Raji (cell line): ENCODE measurements around the gene C13orf46.

Experiments
- POLR2A ChIP-seq: IDR thresholded peaks from 2 replicates; pipeline ENCODE4 v1.6.1; 2011; ENCODE audit warnings: low read depth, low read length, control low read depth; ENCODE audit not compliant: insufficient read depth

Gene C13orf46

DNA sequence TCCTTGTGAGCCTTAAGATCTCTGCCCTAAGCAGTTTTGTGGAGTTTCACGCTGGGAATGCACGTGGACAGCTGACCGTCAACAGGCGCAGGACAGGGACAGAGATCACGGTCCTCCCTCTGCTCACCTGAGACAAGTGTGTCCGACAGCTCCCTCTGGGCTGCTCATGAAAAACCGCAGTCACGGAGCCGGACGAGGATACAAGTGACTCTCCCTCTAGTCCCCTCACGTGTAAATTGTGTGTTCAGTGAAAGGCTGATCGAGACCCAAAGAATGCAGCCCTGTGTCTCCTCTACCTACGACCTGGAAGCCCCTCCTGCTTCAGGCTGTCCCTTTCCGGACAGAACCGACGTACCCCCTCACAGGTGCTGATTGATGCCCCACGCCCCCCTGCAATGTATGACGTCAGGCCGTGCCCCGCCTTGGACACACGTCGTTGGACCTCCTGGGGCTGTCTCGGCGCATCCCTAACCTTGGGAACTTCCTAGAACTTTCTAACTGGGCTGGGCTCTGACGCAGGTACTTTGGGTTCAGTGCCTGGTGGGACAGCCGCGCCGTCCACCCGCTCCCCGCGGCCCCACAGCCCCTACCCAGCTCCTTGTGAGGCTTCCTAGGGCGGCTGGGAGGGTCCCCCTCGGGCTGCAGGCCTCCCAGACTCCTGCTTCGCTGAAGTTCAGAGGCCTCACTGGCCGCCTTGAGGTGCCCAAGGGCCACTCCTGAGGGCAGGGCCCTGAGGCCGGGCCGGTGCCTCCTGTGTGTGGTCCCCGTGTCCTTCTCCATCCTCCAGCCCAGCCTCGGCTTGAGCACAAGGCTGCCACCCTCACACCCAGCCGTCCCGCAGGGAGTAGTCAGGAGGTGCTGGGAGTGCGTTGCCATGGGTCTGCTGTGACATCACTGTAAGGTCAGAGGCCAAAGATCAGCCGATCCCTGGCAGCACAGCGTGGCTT, at the start of gene C13orf46:
C13orf46 (minus strand) TSS at position 859 of the 947 bp plus-strand sequence; CDS start at position 780, 79 bp downstream.
- no peak for TF ChIP-seq POLR2A

DNA sequence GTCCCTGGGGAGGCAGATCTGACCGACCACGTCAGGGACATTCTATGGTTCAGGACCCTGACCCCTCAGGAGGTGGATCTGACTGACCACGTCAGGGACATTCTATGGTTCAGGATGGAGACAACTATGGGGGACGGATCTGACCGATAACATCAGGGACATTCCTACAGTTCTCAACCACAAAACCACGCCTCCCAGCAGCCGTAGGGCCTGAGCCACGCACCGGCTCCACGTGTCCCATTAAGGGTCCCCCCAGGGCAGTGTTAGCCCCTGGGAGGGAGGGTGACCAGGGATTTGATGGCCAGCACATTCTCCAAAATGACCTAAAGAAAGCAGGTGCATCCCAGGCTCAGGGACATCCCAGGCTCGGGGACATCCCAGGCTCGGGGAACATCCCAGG, 49.0 kb upstream of the C13orf46 start:
- no peak for TF ChIP-seq POLR2A

DNA sequence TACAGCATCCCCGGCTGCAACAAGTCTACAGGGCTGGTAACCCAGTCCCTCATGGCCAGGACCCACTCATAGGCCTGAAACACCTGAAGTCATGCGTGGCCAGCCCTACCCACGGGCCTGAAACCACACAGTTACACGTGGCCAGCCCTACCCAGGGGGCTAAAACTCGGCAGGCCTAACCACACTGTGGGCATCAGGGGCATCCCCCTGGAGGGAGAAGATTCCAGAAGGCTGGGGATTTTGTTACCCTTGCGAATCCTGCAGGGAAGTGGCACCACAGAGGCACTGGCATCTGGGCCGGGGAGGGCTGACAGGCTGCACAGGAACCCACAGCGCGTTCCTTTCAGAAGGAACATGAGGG, 48.4 kb upstream of the C13orf46 start:
- TF ChIP-seq POLR2A, result no peak

DNA sequence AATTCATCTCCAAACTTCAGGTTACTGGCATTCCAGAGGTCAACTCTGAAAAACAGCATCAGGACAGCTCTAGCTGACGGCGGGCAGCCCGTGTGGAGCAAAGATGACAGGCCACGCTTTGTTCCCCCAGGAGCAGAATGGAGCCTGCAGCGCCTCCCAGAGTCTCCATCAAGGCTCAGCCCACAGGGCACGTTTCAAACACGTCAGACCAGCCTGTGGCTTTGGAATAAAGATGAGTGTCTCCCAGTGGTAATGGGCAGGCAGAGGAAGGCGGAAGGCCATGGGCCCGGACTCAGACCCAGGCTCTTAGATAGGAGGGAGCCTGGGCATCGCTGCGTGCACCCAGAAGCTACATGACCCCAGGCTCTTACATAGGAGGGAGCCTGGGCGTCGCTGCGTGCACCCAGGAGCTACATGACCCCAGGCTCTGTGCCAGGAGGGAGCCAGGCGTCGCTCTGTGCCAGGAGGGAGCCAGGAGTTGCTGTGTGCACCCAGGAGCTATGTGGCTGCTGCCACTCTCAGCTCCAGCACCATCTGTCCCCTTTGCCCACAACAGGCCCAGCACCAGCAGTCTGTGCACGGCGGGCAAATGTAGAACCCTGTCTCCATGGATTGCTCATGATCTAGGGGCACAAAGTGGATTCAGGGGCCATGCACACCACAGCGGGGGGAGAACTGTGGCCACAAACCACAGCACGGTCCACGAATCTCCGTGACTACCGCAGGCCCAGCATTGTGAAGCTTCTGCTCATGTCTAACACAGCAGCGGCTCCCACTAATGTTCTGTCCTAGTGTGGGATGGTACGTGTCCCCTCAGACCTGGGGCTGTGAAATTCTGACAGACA, 47.8 kb upstream of the C13orf46 start:
- no peak for TF ChIP-seq POLR2A

DNA sequence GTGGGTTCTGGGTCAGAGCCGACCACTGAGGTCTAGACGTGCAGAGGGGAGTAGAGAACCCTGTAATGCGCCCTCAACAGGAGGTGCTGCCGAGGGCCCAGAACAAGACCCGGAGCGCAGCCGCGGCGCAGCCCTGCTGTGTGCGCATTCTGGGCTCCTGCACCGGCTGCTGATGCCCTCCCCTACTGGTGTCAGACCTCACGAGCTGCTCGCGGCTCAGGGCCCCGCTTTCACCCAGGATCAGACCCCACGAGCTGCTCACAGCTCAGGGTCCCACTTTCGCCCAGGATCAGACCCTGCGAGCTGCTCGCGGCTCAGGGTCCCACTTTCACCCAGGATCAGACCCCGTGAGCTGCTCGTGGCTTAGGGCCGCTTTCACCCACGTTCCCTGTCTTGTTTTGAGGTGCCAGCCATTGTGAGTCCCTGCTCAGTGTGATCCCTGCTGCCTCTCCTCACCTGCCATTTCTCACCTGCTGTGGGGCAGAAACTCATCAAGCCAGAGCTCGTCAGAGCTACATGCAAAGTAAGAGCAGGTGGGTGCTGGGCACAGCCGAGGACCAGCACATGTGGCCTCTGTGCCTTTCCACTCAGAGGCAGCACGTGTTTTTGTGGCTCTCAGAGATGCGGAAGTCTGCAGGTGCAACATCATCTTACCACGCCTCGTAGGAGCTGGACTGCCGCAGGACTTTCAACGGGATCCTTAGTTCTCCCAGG, 47.0 kb upstream of the C13orf46 start:
- TF ChIP-seq POLR2A, result no peak

DNA sequence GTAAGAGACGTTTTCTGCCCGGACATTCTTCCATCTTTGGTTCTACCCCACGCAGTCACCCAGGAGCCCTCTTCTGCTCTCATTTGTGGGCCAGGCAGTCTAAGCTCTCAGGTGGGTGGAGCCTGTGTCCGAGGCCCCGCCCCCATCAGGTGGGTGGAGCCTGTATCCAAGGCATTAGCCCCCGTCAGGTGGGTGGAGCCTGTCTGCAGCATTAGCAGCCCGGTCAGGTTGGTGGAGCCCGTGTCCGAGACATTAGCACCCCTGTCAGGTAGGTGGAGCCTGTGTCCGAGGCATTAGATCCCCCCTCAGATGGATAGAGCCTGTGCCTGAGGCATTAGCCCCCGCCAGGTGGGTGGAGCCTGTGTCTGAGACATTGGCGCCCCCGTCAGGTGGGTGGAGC, 45.5 kb upstream of the C13orf46 start:
- no peak for TF ChIP-seq POLR2A

DNA sequence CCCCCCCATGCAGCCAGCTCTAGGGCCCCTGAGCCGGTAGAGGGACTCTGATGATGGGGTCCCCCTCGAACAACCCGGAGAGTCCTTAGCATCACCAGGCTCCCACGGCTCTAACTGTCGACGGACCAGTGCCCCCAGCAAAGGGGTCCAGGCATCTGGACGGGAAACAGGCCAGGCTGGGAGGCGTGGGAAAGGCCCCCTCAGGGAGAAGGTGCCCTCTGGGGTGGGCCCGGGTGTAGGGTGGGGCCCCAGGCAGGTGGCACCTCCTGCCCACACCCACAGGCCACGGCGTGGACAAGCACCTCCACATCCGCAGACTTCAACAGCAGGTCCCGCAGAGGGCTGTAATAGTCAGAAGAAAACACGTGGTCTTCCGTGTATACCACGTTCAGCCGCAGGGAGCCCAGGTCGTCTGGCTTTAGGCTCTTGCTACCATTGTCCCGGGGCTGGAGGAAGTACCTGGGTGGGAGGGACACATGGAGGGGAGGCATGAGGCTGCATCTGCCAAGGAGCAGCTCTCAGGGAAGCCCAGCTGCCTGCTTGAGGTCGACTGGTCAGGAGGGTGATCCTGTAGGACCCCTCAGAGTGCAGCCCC, 44.7 kb upstream of the C13orf46 start:
- TF ChIP-seq POLR2A, result no peak

DNA sequence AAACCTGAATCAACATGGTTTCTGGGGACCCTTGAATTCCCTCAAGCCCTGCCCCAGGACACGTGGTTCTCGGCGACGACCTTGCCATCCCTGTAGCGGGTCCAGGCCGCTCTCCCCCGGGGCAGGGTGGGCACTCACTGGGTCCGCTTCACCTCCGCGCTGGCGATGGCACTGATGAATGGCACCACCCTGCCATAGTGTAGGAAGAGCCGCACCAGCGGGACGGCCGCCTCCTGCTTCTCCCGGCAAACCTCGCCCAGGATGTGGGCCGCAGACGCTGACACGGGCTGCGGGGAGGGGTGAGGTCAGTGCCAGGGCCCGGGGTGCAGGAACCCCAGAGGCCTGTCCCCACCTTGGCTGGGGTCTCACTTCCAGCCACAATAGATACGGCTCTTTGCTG, 44.1 kb upstream of the C13orf46 start:
- TF ChIP-seq POLR2A, result no peak

DNA sequence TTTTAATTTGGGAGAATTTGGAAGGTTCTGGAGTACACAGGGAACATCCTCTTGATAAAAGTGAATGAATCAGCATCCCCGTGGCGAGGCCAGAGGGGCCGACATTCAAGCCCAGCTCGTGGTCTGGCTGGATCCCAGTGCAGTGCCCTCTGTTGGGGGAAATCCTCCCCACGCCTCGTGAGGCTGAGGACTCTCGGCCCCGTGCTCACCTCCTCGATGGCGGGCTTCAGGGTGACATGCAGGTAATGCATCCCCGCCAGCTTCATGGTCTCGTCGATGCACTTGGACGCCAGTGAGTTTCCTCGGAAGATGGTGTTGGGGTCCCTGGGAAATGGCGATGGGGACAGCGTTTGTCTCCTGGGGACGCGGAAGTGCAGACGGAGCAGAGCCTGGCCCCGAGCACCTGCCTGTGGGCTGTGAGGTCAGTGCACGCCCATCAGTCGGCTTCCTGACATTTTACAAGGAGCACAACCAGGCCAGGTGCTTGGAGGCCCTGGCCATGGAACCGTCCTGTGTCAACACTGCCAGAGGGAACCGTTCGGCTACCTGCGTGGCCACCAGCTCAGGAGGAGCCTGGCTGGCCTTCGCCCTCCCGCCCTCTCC, 43.3 kb upstream of the C13orf46 start:
- no peak for TF ChIP-seq POLR2A

DNA sequence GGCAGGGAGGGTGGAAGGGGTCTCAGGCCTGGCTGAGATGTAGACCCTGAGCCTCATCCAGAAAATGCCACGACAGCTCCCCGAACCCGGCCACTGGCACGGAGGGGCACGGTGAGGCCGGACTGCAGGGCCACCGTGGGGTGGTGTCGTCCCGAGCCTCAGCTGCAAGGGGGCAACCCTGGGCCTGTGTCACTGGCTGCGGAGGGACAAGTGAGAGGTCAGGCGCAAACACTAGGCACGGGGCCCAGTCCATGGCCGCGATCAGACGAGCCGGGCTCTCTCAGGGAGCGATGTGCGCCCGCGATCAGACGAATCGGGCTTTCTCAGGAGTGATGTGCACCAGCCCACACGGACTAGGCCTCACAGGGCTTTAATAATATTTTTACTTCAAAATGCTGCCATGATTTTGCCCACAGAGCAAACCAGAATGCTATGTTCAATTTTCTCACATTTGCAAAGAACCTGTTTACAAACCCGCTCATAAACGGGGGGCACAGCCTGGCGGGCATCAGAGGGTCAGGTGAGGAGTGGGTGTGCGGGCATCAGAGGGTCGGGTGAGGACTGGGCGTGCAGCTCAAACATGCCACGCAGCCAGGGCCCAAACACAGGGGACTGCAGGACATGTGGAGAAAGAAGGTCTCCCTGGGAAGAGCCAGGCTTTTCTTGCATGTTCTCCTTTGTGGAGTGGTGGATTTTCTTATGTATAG, 42.6 kb upstream of the C13orf46 start:
- no peak for TF ChIP-seq POLR2A

DNA sequence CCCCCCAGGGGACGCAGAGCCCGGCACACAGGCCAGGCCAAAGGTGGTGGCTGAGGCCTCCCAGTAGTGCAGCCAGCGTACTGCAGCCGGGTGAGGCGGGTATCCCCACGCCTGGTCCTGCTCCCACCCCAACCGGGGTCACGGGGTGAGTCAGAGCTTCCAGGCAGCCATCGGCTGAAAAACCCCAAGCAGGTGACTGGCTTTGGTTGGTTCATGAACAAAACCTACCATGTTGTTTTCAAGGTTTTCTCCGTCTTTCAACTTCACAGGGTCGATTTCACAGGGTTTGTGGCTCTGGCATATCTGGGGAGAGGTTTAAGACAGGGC, 42.1 kb upstream of the C13orf46 start:
- TF ChIP-seq POLR2A, result no peak

DNA sequence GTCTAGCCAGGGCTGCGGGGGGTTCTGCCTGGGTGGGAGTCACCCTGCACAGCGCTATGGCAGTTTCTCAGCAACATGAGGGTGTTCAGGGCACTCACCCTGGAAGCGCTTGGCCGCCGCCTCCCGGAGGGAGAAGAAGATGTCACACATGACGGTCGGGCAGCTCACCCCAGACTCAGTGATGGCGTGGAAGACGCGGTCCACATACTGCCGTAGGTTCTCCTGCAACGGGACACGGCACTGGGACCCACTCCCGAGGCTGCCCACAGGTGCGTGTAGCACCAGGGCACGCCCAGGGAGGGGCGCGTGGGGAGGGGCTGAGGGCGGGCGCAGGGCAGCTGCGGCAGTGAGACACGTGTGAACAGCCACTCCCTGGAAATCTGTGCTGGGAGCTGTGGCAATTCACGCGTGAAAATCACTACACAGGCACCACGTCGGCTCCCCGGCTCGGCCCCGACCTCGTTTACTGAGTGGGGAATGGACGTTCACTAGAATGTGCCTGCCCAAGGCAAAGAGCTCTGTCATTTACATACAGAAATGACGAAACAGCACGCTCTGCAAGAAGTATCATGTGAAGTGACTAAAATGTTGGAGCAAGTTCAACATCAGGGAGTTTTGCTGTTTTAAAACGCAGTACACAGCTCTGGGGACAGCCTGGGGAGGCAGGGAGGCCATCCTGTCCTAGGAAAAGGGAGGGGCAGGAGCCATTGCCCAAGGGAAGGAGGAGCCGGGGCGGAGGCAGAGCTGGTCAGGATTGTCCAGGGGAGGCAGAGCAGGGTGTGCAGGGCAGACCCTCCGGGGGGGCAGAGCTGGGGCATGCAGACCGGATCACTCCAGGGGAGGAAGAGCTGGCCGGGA, 41.5 kb upstream of the C13orf46 start:
- TF ChIP-seq POLR2A, result no peak

DNA sequence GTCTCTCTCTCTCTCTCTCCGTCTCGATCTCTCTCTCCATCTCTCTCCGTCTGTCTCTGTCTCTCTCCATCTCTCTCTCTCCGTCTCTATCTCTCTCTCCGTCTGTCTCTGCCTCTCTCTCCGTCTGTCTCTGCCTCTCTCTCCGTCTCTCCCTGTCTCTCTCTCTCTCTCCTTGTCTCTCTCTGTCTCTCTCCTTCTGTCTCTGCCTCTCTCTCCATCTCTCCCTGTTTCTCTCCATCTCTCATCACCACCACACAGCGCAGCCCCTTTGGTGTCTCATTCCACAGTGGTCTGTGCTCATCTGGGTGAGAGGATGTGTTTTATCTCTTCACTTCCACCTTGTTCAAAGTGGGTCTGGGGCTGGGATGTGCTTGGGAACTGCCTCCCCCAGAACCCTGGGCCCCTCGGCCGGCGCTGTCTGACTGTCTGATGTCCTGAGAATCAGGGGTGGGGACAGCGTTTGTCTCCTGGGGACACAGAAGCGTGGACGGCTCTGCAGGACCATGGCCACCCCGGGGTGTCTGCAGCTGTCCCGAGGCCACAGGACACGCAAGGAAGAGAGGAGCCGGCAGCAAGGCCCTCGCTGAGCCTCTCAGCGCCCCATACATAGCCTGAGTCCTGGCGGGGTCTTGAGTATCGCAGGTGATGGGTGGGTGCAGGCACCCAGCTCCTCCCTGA, 40.2 kb upstream of the C13orf46 start:
- TF ChIP-seq POLR2A, result no peak
